GM12872 (cell line): ENCODE data around the gene ARID5B.

Experiments used
- TF ChIP-seq, protein P1 (sequence below): IDR thresholded peaks from 3 replicates; pipeline ENCODE4 v1.5.1; 2011; ENCODE audit warnings: low read depth, mild to moderate bottlenecking, low read length, moderate library complexity; ENCODE audit not compliant: insufficient read depth

ARID5B gene

DNA sequence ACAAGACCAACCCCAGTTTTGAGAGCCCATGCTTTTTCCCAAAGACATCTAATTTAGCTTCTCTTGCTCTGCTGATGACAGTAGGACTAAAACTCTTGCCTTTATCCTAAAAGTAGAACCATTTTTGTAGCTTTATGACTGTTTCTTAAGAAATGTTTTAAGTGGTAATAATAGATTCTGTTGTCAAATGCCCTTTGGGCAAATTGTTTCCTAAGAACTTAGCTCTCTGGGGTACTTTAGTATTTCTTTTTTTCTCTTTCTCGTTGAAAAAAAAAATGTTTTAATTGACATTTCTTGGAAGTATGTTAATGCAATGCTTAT, 157.4 kb downstream of the ARID5B start:
- TF ChIP-seq, protein P1, sequence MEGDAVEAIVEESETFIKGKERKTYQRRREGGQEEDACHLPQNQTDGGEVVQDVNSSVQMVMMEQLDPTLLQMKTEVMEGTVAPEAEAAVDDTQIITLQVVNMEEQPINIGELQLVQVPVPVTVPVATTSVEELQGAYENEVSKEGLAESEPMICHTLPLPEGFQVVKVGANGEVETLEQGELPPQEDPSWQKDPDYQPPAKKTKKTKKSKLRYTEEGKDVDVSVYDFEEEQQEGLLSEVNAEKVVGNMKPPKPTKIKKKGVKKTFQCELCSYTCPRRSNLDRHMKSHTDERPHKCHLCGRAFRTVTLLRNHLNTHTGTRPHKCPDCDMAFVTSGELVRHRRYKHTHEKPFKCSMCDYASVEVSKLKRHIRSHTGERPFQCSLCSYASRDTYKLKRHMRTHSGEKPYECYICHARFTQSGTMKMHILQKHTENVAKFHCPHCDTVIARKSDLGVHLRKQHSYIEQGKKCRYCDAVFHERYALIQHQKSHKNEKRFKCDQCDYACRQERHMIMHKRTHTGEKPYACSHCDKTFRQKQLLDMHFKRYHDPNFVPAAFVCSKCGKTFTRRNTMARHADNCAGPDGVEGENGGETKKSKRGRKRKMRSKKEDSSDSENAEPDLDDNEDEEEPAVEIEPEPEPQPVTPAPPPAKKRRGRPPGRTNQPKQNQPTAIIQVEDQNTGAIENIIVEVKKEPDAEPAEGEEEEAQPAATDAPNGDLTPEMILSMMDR, result no peak

GRCh38 chr10:62059217-62059920, 157.9 kb downstream of the ARID5B start:
- TF ChIP-seq, protein P1, result no peak

GRCh38 chr10:62062028-62062427, 160.5 kb downstream of the ARID5B start:
- TF ChIP-seq, protein P1, result no peak

- TF ChIP-seq, protein P1, result no peak
Observed at GRCh38 chr10:62062752-62063512, 161.4 kb downstream of the ARID5B start.

GRCh38 chr10:62063795-62064472, 162.4 kb downstream of the ARID5B start:
- TF ChIP-seq, protein P1, result no peak

DNA sequence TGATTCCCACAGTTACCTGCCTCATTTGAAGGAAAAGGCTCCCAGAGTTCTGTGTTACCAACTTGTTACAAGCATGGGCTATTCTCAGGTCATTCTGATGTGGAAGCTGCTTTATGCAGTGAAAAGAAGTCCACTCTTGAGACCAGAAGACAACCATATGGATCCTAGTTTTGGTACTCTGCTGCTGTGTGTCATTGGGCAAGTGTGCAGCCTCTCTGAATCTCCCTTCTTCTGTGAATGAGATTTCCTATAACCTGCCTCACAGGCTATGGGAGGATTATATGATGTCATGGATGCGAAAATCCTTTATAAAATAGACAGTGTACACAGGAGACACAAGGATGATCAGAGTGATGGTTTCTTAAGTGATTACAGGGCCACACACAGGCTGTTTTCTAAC, 166.1 kb downstream of the ARID5B start:
- TF ChIP-seq, protein P1, result no peak

DNA sequence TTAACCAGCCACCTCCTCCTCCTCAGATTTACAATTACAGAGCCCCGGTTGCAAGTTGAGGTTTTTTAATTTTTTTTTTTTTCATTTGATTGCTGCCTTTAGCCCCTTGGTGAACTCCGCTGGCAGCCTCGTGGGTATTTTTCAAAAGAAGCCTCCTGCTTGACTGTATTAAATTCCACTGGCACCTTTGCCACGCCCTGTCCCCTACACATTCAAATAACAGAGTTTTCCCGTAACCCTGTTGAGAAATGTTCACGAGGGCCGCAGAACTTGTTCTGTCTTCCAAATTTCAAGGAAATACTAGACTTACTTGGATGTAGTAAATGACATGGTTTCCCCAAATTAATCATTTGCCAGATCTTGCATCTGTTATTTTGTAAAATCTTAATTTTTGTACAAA, 167.0 kb downstream of the ARID5B start:
- TF ChIP-seq, protein P1, result no peak
